Amniotic stem cell (primary cell): ENCODE measurements around the gene MEPCE.
"Not testable (repeated sequence)": the region's sequence is repeated elsewhere in the genome, so short reads cannot be mapped to it uniquely, and the experiment has no call there.

Experiments used
- DNase-seq: peaks from one replicate; lab custom pipeline; 2025; lab: John Stamatoyannopoulos, UW

Gene MEPCE

DNA sequence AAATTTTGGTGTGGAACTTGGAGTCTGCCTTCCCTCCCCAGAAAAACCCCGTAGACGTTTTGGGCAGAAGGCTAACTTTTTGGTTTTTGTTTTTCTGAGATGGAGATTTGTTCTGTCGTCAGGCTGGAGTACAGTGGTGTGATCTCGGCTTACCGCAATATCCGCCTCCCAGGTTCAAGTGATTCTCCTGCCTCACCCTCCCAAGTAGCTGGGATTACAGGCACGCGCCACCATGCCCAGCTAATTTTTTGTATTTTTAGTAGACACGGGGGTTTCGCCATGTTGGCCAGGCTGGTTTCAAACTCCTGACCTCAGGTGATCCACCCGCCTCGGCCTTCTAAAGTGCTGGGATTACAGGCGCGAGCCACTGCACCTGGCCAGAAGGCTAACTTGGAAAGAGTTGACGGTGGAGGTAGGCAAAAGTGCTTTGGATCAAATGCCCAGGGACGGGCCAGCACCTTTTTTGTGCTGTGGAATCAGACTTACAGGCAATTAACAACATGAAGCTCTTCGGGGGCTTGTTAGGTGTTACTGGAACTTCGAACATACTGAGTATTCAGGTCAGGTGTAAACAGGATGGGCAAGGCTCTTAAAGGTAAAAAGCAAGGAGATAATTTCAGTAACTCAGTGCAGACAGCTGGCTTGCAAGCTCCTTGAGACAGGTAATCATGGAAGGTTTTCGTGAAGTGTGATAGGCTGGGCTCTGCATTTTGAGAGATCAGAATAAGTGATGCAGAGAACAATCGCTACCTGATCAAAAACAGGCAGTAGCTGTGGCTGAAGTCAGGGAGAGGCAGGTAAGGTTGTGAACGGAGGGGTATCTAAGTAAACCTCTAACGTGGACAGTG, 4.9 kb downstream of the MEPCE start:
- no peak for DNase-seq

DNA sequence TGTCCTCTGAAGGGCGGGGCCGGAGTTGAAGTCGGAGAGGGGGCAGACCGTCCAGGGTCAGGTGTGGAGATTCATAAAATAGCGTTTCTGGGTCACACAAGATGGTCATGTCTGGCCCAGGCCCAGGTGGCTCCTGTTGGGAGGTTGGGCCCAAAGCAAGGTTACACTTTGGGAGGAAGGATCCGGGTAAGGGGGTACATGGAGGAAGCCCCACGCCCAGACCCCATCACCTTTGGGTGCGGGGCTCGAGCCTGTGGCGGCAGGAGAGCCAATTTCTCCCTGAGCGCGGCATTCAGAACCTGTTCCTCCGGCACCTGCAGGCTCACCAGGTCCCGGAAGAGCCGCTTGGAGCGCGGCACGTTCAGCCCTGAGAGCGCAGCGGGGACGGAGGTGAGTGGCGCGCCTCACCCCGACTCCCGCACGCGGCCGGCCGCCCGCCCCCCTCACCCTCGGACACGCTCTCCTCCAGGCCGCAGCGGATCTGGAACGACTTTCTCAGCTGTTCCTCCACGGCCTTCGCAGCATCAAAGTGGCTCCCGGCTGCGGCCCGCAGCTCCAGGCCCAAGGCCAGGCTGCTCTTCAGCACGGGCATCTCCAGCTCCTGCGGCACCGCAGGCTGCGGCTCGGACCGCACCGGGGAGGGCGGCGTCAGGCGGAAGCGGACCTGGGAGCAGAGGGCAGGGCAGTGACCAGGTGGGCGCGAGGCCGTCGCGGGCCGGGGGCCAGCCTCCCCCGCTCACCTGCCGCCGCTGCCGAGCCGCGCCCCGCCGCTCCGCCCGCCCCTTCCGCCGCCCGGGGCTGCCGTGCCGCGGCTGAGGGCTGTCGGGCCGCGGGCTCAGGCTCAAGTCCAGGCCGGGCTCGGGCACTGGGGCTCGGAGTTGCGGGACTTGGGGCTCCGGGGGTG, 6.0 kb downstream of the MEPCE start:
- no peak for DNase-seq

DNA sequence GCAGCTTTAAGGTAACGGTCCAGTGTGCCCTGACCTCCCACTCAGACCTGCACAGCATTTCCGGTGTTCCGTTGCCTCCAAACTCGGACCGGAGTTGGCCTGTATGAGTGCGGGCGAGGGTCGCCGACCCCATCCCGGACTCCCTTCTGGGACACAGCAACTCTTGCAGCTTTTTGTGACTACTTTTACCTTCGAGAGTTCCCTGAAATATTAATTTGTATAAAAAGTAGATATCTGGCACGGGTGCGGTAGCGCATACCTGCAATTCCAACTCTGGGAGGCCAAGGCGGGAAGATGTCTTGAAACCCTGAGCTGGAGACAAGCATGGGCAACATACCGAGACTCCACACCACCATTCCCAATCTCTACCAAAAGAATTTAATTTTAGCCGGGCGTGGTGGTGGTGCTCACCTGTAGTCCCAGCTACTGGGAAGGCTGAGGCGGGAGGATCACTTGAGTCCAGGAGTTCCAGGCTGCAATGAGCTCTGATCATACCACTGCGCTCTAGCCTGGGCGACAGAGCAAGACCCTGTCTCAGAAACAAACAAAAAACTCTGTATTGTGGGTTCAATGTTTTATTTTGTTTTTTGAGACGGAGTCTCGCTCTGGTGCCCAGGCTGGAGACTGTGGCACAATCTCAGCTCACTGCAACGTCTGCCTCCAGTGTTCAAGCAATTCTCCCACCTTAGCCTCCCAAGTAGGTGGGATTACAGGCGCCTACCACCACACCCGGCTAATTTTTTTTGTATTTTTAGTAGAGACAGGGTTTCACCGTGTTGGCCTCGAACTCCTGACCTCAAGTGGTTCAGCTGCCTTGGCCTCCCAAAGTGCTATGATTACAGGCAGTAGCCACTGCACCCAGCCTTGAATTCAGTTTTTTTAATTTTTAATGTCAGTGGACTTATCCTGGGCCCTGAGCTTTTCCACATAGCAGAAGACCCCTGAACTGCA, 7.8 kb downstream of the MEPCE start:
- DNase-seq = no peak

DNA sequence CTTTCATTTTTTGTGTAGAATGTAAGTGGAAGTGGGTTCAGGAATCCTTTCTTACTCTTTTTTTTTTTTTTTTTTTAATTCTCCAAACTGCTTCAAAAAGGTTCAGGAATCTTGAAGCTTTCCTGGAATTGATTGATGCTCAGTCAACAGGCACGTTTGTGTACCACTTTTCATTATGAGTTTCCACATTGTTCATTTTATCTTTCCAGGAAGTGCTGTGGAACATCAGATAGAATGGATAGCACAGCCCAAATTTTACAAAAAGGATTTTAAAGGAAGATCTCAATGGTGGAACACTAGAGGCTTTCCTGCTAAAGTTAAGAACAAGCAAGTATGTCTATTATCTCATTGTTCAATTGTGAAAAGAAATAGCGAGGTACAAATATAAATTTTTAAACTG, 8.5 kb downstream of the MEPCE start:
- no peak for DNase-seq

DNA sequence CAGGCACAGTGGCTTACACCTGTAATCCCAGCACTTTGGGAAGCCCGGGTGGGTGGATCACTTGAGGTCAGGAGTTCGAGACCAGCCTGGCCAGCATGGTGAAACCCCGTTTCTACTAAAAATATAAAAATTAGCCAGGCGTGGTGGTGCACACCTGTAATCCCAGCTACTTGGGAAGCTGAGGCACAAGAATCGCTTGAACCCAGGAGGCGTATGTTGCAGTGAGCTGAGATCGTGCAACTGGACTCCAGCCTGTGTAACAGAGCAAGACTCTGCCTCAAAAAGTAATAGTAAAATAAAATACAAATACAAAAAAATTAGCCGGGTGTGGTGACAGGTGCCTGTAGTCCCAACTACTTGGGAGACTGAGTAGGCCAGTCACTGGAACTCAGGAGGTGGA, 9.1 kb downstream of the MEPCE start:
- DNase-seq = not testable (repeated sequence)

DNA sequence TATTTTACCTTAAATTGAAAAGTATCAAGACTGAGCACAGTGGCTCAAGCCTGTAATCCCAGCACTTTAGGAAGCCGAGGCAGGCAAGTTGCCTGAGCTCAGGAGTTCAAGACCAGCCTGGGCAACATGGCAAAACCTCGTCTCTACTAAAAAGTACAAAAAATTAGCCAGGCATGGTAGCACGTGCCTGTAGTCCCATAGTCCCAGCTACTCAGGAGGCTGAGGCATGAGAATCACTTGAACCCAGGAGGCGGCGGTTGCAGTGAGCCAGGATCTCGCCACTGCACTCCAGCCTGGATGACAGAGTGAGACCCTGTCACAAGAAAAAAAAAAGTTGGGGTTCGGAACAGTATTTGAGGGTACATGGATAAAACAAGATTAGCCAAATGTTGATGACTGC, 9.6 kb downstream of the MEPCE start:
- not testable (repeated sequence) for DNase-seq

DNA sequence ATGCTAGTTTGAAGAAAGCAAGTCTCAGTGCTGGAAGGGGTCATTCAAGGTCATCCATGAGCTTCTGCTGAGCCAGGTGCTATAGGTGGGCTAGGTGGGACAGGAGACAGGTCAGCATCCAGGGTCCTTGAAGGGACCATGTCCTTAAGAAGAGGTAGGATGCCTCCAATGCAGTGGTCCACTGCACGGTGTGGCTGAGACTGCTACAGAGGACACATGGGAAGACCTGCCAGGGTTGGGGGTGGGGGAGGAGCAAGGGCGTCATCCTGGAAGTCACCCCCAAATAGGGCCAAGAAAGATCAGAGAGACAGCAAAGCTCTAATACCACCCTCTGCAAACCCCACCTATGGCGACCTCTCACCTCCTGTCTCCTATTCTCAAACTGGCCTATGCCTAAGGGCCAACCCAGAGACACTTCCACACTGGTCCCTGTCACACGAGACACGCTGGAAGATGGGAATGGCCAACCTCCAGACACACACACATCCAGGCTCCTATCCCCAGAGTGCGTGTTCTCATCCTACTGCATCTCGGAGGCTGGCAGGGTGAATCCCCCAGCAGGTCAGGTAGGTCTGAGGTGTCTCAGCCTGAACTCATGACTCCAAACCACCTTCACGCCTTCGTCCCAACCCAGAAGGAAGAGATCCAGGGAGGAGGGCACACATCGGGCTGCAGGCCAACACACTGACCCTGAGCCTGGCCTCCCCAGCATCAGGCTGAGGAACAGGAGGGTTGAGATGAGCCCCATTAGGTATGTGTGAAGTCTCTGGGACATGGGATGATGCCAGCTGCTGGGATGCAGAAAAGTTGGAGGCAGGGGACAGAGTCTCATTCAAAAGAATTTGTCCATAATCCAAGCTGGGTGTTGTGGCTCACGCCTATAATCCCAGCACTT, 12.3 kb downstream of the MEPCE start:
- no peak for DNase-seq

DNA sequence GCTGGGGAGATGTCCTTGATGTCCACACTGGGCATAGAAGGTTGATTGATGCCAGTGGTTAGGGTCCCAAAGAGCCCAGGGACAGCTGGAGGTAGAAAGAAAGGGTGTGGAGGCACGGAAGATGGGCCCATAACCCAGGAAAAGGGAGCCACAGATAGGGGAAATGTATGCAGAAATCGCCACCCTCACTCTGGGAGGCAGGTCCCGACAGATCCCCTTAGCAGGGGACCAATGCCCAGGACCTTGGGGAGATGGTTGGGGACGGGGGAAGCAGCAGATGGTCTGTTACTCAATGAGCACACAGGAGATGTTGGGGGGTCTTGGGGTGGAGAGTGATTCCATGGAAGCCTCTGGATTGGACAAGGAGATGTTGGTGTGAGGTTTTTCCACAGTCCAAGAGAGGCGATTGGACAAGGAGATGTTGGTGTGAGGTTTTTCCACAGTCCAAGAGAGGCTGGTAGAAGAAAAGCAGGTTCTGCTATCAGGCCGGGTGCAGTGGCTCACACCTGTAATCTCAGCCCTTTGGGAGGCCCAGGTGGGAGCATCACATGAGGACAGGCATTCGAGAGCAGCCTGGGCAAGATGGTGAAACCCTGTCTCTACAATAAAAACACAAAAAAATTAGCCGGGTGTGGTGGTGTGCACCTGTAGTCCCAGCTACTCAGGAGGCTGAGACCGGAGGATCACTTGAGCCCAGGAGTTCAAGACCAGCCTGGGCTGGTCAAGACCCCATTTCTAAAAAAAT, 13.6 kb downstream of the MEPCE start:
- no peak for DNase-seq

DNA sequence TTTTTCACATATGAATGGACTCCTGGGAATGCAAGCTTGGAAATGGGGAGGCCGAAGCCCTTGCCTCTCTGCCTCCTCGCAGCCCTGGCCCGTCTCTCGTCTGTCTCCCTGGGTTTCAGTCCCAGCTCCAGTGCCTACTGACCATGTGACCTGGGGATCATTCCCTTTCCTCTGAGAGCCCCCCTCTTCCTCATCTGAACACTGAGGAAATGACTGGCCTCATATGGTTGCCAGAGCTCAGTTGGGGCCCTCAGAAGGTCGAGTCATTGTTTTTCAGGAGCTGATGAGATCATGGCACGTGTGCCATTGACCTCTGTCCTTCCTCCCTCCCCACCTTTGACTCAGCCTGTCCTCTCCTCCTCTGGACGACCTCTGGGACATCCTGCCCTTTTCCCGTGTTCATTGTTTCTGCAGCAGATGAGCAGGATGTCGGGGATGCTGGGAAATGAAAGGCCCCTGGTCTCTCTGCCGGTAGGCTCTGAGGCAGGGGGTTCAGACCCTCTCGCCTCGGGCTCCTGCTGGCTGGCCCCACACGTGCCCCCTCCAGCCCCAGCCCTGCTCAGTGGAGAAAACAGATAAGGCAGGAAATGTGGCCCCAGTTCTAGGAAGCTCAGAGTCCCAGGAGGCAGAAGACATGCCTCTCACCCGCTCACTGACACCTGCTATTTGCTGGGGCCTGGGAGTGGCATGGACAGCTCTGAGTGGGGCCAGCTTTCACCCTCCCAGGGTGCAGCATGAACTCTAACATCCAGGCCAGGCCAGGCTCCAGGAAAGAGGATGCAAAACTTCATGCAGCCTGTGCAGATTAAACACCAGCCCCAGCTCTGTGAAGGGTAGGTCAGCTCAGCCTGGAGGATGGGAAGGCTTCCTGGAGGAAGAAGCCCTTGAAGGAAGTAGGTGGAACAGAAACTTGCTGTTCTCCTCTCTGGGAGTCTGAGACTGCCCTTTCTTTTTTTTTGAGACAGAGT, 15.0 kb downstream of the MEPCE start:
- DNase-seq = no peak

DNA sequence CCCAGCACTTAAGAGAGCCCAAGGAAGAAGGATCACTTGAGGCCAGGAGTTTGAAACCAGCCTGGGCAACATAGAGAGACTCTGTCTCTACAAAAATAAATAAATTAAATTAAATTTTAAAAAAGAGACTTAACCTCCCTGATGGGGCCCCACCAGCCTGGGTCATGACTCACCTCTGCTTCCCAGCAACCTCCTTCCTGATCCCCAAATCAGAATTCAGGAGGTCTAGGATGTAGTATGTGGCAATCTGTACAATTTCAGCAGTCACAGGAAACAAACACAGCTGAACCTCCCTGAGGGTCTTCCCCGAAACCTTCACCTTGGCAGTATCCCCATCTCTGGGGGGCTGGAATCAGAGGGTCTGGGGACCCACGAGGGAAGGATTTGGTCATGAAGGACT, 16.4 kb downstream of the MEPCE start:
- DNase-seq = no peak

DNA sequence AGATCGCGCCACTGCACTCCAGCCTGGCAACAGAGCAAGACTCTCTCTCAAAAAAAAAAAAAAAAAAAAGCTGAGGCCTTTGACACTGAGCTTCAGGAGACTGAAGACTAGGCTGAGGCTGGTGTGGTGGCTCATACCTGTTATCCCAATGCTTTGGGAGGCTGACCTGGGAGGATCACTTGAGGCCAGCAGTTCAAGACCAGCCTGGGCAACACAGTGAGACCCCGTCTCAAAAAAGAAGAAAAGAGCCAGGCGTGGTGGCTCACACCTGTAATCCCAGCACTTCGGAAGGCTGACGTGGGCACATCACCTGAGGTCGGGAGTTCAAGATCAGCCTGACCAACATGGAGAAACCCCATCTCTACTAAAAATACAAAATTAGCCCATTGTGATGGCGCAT, 17.7 kb downstream of the MEPCE start:
- DNase-seq = not testable (repeated sequence)

DNA sequence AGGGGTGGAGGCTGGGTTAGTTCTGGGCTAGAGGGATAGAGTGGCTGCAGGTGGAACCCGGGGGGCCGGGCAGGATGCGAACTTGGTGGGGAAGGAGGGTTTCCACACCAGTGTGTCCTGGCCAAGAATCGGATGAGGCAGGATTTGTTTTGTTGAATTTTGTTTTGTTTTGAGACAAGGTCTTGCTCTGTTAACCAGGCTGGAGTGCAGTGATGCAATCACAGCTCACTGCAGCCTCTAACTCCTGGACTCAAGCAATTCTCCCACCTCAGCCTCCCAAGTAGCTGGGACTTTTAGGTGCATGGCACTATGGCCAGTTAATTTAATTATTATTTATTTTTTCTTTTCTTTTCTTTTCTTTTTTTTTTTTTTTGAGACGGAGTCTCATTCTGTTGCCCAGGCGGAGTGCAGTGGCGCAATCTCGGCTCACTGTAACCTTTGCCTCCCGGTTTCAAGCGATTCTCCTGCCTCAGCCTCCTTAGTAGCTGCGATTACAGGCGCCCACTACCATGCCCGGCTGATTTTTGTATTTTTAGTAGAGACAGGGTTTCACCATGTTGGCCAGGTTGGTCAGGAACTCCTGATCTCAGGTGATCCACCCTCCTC, 19.7 kb downstream of the MEPCE start:
- no peak for DNase-seq

DNA sequence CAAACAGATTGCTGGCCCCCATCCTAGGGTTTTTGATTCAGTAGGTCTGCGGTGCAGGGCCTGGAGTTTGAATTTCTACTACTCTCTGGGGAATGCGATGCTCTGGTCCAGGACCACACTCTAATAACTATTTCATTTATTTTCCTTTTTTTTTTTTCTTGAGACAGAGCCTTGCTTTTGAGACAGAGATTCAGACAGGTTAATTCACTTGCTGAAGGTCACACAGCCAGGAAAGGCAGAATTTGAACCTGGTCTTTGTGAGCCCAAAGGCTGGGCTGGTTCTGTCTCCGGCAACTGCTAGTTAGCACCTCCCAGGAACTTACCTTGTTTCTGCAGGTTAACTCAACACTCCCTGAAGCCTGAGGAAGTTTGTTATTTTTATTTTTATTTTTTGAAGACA, 22.9 kb downstream of the MEPCE start:
- no peak for DNase-seq

DNA sequence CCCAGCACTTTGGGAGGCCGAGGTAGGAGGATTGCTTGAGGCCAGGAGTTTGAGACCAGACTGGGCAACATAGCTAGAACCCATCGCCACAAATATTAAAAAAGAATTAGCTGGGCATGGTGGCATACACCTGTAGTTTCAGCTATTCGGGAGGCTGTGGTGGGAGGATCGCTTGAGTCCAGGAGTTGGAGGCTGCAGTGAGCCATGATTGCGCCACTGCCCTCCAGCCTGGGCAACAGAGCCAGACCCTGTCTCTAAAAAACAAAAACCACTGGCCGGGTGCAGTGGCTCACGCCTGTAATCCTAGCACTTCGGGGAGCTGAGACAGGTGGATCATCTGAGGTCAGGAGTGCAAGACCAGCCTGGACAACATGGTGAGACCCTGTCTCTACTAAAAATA, 24.2 kb downstream of the MEPCE start:
- DNase-seq = not testable (repeated sequence)

DNA sequence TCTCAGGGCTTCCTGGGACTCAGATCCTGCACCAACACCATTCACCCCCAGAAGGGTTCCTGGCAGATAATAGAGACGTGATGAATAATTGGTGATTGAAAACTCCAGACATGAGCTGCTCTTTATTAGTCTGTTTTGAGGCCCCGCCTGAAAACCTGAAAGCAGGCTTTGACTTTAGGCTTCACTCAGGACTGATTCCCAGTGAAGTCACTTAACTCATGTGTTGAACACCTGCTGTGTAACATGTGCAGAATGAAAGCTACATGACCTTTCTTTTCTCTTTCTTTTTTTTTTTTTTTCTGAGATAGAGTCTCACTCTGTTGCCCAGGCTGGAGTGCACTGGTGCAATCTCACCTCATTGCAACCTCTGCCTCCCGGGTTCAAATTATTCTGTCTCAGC, 25.6 kb downstream of the MEPCE start:
- DNase-seq = no peak

DNA sequence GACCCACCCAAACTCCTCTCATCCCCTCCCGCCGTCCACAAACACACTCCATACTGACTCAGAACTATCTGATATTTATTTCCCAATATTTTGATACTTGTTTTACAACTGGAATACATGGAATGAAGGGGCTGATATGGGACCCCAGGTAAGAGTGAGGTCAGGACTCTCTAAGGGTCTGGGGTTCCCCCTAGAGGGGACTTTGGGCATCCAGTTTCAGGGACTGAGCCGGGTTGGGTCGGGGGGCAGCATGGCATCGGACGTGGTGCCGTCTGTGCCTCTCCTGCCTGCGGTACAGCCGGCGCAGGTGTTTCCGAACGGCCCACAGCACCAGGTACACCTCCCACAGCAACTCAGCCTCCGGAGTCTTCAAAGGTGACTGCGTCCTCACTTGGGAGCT, 26.9 kb downstream of the MEPCE start:
- DNase-seq = no peak

DNA sequence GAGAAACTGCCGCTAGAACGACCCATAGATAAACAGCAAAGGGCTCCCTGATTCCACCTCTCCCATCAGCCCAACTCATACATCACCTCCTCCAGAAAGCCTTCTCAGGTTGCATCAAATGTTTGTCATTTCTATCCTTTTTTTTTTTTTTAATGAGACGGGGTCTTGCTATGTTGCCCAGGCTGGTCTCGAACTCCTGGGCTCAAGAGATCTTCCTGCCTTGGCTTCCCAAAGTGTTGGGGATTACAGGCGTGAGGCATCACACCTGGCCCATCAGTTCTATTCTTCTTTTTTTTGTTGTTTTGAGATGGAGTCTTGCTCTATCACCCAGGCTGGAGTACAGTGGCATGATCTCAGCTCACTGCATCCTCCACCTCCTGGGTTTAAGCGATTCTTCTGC, 27.4 kb downstream of the MEPCE start:
- no peak for DNase-seq

DNA sequence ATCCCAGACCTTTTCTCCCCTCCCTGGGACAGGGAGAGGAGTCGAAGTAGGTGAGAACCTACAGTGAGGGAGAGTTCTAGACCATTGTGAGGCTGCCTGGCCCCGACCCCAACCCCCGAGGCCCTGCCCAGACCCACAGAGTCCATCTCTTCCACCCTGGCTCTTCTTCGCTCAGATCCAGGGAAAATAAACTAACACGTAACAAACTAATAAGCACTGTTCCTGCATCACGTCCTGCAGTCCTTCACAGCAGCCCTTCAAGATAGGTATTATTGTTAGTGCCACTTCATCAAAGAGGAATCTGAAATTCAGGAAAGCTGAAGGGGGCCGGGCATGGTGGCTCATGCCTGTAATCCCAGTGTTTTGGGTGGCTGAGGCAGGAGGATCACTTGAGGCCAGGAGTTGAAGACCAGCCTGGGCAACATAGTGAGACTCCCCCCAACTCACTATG, 34.6 kb downstream of the MEPCE start, which contains the start of gene SPACDR:
Gene SPACDR (minus strand): TSS at position 51 of the 451 bp plus-strand sequence. CDS start 235 bp downstream, outside the sequence.
- no peak for DNase-seq
